Ishikawa (cell line): ENCODE results near the gene ABCC8.

Experiments
- CEBPB ChIP-seq: IDR thresholded peaks from 2 replicates; pipeline ENCODE4 v1.6.1; 2012
- CREB1 ChIP-seq: IDR thresholded peaks from 2 replicates; pipeline ENCODE4 v1.6.1; 2012; ENCODE audit warnings: low read depth
- EGR1 ChIP-seq: IDR thresholded peaks from 2 replicates; pipeline ENCODE4 v1.6.1; 2012
- EP300 ChIP-seq: IDR thresholded peaks from 2 replicates; pipeline ENCODE4 v1.6.1; 2012; ENCODE audit warnings: borderline replicate concordance
- FOXM1 ChIP-seq: IDR thresholded peaks from 2 replicates; pipeline ENCODE4 v1.6.1; 2012; ENCODE audit warnings: low read depth, borderline replicate concordance
- NFIC ChIP-seq: IDR thresholded peaks from 2 replicates; pipeline ENCODE4 v1.6.1; 2012
- RAD21 ChIP-seq: IDR thresholded peaks from 2 replicates; pipeline ENCODE4 v1.6.1; 2012; ENCODE audit warnings: low read depth
- TAF1 ChIP-seq: IDR thresholded peaks from 2 replicates; pipeline ENCODE4 v1.6.1; 2012; ENCODE audit warnings: low read depth, mild to moderate bottlenecking
- TCF12 ChIP-seq: IDR thresholded peaks from 2 replicates; pipeline ENCODE4 v1.6.1; 2012; ENCODE audit warnings: low read depth
- TEAD4 ChIP-seq: IDR thresholded peaks from 2 replicates; pipeline ENCODE4 v1.6.1; 2012
- YY1 ChIP-seq: IDR thresholded peaks from 2 replicates; pipeline ENCODE4 v1.6.1; 2012; ENCODE audit warnings: low read depth
- ZBTB7A ChIP-seq: IDR thresholded peaks from 2 replicates; pipeline ENCODE4 v1.6.1; 2012; ENCODE audit warnings: low read depth
- TF ChIP-seq, protein P1 (sequence below): IDR thresholded peaks from 2 replicates; pipeline ENCODE4 v1.6.1; 2012
- TF ChIP-seq, protein P2 (sequence below): IDR thresholded peaks from 2 replicates; pipeline ENCODE4 v1.6.1; 2012; ENCODE audit warnings: low read depth, mild to moderate bottlenecking
- TF ChIP-seq, protein P3 (sequence below): IDR thresholded peaks from 2 replicates; pipeline ENCODE4 v1.6.1; 2012

ABCC8 gene

DNA sequence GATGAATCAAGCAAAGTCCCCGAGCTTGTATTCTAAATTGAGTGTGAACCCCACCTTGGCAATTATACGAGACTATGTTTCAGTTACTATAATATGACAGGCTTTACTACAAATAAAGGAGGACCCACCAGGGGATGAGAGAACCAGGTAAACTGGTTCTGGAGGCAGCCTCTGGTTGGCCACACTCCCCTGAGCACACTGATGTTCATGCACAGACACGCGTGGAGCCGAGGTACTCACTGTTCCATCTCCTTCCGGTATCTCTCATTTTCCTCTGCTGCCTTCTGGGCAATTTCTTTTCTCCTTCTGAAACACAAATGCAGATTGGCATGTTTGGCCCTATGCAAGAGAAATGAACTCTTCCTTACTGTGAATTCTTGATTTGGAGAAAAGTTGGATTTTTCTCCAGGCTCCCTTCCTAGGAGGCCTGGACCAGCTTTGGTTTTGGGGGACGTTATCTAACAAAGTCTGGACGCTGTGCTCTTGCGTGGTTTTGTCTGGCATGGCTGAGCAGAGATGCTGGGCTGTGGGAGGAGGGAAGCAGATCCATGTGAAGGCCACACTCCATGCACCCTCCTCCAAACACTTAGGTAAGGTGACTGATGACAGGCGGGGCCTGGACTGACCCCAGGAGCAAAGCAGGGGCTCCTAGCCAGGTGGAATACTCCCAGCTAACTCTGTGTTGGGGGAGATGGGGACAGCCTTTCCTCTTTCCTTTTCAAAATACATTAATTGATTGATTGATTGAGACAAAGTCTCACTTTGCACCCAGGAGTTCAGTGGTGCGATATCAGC lies 44.7 kb upstream of the ABCC8 start:
- TF ChIP-seq, protein P1, sequence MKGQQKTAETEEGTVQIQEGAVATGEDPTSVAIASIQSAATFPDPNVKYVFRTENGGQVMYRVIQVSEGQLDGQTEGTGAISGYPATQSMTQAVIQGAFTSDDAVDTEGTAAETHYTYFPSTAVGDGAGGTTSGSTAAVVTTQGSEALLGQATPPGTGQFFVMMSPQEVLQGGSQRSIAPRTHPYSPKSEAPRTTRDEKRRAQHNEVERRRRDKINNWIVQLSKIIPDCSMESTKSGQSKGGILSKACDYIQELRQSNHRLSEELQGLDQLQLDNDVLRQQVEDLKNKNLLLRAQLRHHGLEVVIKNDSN = no peak
- TF ChIP-seq TAF1 (no peak), CEBPB (no peak), EP300 (no peak), FOXM1 (no peak), YY1 (no peak), ZBTB7A (no peak), CREB1 (no peak), NFIC (no peak), TEAD4 (no peak), TCF12 (no peak), RAD21 (no peak), EGR1 (no peak)
- TF ChIP-seq, protein P2, sequence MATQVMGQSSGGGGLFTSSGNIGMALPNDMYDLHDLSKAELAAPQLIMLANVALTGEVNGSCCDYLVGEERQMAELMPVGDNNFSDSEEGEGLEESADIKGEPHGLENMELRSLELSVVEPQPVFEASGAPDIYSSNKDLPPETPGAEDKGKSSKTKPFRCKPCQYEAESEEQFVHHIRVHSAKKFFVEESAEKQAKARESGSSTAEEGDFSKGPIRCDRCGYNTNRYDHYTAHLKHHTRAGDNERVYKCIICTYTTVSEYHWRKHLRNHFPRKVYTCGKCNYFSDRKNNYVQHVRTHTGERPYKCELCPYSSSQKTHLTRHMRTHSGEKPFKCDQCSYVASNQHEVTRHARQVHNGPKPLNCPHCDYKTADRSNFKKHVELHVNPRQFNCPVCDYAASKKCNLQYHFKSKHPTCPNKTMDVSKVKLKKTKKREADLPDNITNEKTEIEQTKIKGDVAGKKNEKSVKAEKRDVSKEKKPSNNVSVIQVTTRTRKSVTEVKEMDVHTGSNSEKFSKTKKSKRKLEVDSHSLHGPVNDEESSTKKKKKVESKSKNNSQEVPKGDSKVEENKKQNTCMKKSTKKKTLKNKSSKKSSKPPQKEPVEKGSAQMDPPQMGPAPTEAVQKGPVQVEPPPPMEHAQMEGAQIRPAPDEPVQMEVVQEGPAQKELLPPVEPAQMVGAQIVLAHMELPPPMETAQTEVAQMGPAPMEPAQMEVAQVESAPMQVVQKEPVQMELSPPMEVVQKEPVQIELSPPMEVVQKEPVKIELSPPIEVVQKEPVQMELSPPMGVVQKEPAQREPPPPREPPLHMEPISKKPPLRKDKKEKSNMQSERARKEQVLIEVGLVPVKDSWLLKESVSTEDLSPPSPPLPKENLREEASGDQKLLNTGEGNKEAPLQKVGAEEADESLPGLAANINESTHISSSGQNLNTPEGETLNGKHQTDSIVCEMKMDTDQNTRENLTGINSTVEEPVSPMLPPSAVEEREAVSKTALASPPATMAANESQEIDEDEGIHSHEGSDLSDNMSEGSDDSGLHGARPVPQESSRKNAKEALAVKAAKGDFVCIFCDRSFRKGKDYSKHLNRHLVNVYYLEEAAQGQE = no peak
- TF ChIP-seq, protein P3, sequence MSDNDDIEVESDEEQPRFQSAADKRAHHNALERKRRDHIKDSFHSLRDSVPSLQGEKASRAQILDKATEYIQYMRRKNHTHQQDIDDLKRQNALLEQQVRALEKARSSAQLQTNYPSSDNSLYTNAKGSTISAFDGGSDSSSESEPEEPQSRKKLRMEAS = no peak

DNA sequence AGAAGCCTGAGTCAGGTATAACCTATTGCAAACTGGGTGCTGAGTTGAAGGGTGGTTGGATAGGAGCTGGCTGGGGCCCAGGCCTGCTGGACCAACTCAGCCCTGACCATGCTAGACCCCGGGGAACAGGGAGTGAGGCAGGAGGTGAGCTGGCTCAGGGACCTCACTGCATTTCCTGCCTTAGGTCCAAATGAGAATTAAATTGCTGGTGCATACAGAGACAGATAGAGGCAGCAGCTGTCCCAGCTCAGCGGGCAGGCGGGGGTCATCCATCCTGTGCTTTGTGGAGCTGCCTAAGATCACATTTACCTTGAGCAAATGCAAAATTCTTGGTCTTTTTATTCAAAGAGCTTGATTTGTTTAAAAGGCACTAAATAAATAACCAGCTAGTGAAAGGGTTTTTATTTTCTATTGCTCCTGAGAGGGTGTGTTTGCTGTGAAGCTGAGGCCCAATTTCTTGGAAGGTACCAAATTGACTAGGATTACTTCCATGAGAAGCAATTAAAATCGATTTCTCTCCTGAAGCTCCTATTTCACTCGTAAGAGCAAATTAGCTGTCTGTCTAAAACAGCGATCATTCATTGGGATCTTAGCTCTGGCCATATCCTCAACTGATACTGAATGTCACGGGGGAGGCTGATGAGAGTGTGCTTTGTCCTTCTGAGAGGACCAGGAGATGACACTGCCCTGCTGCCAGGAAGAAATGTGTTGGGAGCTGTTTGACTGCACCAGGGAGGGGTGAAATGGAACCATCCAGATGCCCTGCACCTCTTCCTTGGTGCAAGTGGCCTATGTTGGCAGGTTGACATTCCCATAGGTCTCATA lies 42.6 kb upstream of the ABCC8 start:
- TF ChIP-seq, protein P3 = no peak
- TF ChIP-seq, protein P2 = no peak
- TF ChIP-seq EGR1 (no peak), ZBTB7A (no peak), TAF1 (no peak), CREB1 (no peak)
- TF ChIP-seq, protein P1 = no peak

DNA sequence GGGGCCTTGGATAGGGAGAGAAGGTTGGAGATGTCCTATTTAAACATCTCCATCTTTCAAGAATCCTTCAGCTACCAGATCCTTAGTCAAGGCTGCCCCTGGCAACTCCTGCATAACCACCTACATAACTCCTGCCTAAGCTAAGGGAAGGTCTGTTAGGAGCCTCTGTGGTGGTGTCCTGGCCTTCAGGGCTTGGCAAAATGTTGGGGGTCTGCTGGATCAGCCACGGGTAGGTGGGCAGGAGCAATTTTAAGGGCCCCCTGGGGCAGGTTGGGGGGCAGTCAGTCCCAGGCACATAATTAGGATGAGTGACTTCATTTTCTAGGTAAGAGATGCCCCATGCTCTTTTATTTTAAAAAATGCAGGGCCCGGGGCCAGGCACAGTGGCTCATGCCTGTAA lies 41.7 kb upstream of the ABCC8 start:
- TF ChIP-seq, protein P2 = no peak
- no peak for TF ChIP-seq TCF12
- TF ChIP-seq, protein P1 = no peak
- TF ChIP-seq EGR1 = no peak
- TF ChIP-seq TEAD4 = no peak

DNA sequence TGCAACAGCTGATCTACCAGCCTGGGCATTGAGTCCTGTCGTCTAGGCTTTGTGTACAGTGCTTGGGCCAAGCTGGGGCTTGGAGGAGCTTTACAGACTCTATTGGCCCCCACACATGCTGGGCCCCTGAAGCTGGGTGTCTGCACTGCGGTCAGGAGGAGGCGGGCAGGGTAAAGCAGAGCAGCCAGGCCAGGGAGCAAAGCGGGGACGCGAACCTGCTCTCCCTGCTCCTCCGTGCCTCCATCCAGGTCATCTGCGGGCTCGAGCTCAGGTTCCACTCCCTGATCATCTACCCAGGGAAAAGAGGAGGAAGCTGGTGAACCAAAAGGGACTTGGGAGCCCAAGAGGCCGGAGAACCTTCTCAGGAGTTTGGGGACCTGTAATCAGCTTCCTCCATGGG lies 40.5 kb upstream of the ABCC8 start:
- TF ChIP-seq TAF1 (no peak), YY1 (no peak)
